Epithelial cell of esophagus (primary cell): Measurements from ENCODE around the gene IBA57.

Experiments used
- DNase-seq: peaks from one replicate; pipeline ENCODE4 v3.0.0; 2010; ENCODE audit warnings: low read depth
- H3K4me3 ChIP-seq: 2 replicates; pipeline ENCODE4 v1.5.1; 2011; ENCODE audit warnings: mild to moderate bottlenecking, low read length, control low read depth
- CTCF ChIP-seq: IDR thresholded peaks from 2 replicates; pipeline ENCODE4 v1.5.1; 2011; ENCODE audit warnings: low read depth, mild to moderate bottlenecking, low read length, control low read depth, inconsistent platforms; ENCODE audit not compliant: insufficient read depth; ENCODE audit errors: missing control alignments

Gene IBA57

GRCh38 chr1:228174482-228175315 is 9.1 kb downstream of the IBA57 start:
- H3K4me3 ChIP-seq, result no peak overlapping the region
- DNase-seq, result peak; percentile 29
- TF ChIP-seq CTCF, result no peak

- H3K4me3 ChIP-seq, result no peak overlapping the region
- TF ChIP-seq CTCF, result no peak
- DNase-seq, result no peak
These were observed 9.9 kb downstream of the IBA57 start for GRCh38 chr1:228175316-228176023.

GRCh38 chr1:228176024-228176395 is 10.4 kb downstream of the IBA57 start:
- no peak overlapping the region for H3K4me3 ChIP-seq
- no peak for TF ChIP-seq CTCF
- no peak for DNase-seq

GRCh38 chr1:228176461-228177182 is 11.0 kb downstream of the IBA57 start:
- no peak for TF ChIP-seq CTCF
- H3K4me3 ChIP-seq, result no peak overlapping the region
- DNase-seq, result no peak

- no peak for DNase-seq
- no peak overlapping the region for H3K4me3 ChIP-seq
- TF ChIP-seq CTCF, result no peak
These were observed 11.5 kb downstream of the IBA57 start for GRCh38 chr1:228177183-228177475.

- TF ChIP-seq CTCF, result no peak
- no peak overlapping the region for H3K4me3 ChIP-seq
- DNase-seq, result no peak
These were observed 12.4 kb downstream of the IBA57 start for GRCh38 chr1:228177721-228178710.
